Activated T-cell treated with anti-CD3 and anti-CD28 coated beads for 24 hours (primary cell): ENCODE data around the gene CD276.
"Not testable (repeated sequence)": the region's sequence is repeated elsewhere in the genome, so short reads cannot be mapped to it uniquely, and the experiment has no call there.

ENCODE experiments used
- DNase-seq: peaks from one replicate; pipeline ENCODE4 v3.0.0-alpha.2; 2020; ENCODE audit warnings: low read depth

CD276 gene

DNA sequence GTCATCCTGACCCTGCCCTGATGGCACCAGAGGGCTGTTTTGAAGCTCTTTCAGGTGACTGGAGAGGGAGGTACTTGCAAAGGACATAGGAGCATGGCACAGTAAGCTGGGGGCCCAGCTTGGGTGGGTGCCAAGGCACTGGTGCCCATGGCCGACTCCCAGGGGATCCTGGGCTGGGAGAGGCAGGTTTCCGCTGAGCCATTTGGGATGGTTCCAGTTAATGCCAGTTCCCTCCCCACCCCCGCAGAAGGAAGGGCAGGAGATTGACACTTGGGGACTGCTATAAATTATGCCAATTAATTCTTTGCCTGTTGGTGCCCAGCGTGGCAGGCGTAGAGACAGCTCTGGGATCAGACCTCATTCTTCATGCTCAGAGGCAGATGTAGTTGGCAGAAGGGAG lies 26.1 kb downstream of the CD276 start:
- no peak for DNase-seq

DNA sequence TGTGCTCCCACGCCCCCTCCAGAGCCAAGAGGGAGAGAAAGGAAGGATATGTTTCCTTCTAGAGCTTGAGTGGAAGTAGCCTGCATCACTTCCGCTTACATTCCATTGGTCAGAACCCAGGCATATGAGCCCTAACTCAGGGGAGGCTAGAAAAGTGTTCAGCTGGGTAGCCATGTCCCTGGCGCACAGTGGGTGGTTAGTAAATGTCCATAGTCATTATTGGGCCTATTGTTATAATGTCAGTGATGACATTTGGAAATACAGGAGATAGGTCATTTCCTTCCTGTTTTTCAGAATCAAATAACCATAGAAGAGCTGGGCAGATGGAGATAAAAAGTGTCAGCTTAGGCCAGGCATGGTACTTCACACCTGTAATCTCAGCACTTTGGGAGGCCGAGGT lies 27.3 kb downstream of the CD276 start:
- no peak for DNase-seq

GRCh38 chr15:73712107-73712506 lies 27.9 kb downstream of the CD276 start:
- DNase-seq, result no peak

DNA sequence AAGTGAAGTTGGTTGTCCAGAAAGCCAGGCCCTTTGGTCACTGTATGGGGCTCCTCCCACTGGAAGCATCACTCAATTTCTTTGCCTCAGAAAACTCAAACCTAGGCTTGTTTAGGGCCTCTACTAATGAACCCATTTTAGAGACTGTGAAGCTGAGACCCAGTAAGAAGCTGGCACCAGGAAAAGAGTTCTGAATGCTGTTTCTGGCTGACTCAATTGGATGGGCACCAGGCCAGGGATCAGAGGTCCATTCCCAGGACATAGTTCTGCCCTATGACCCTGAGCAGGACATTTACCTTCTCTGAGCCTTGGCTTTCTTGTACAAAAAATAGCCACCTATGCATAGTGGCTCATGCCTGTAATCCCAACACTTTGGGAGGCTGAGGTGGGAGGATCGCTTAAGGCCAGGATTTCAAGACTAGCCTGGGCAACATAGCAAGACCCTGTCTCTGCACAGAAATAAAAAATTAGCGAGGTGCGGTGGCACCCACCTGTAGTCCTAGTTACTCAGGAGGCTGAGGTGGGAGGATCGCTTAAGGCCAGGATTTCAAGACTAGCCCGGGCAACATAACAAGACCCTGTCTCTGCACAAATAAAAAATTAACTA lies 30.6 kb downstream of the CD276 start:
- no peak for DNase-seq

DNA sequence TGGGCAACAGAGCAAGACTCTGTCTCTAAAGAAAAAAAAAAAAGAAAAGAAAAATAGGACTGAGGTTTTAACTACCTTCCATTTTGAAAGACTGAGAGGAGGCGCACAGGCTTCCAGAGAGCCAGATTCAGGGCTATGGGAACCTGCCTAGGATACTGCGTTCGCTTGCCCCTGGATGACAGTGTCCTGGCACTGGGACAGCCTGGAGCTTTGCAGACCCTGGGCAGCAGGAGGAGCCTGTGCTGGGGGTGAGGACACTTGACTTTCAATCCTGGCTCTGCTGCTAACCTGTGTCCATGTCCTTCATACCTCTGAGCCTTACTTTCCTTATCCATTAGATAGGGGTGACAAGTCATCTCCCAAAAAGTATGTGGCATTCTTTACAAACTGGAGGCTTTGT lies 31.2 kb downstream of the CD276 start:
- DNase-seq, result no peak

- no peak for DNase-seq
These were observed 32.2 kb downstream of the CD276 start for GRCh38 chr15:73716417-73716816.

- DNase-seq, result no peak
These were observed 33.0 kb downstream of the CD276 start for GRCh38 chr15:73717206-73717605.

DNA sequence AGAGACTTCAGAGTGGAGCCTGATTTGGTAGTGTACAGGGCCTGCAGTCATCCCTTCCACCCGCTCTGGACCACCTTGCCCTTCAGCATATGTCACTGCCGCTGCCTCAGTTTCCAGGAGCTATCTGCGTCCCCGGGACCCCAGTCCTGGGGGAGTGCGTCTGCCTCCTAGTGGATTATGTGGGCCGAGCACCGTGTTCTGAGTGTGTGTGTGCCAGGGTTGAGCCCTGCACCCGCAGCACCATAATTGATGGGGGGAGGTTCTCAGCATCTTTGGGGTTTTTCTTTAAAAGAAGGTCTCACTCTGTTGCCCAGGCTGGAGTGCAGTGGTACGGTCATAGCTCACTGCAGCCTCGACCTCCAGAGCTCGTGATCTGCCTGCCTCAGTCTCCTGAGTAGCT lies 33.6 kb downstream of the CD276 start:
- no peak for DNase-seq

DNA sequence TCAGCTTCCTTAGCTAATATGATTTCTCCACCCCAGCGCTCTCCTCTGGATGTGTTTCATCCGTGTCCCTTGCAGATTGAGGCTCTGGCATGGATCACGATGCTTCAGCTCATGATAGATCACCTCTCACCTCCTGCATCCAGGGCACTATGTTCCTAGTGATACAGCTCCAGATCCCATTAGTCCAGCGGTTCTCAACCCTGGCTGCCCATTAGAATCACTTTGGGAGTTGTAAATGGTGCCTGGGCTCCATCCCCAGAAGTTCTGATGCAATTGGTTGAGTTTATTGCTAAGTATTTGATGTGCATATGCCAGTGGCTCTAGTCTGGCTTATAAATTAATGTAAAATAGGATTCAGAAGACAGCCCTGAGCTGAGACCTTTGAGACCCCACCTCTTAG lies 34.5 kb downstream of the CD276 start:
- DNase-seq, result no peak

GRCh38 chr15:73722425-73722824 lies 38.2 kb downstream of the CD276 start:
- no peak for DNase-seq

DNA sequence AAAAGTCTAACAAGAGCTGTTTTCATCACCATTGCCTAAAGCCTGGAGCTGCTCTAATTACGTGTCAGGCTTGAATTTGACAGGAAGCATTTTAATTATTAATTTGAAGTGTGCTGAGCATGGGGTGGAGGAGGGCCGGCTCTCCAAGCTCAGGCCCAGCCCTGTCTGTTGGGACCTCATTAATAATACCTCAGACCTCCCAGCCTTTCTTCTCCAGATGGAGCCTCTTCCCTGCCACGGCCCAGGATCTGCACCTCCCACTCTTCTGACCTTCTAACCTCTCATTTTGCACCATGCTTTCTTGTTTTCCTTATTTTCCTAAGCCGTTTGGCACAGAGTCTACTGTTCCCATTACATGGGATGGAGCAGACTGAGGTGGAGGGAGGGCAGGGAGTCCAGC lies 39.0 kb downstream of the CD276 start:
- DNase-seq, result no peak

DNA sequence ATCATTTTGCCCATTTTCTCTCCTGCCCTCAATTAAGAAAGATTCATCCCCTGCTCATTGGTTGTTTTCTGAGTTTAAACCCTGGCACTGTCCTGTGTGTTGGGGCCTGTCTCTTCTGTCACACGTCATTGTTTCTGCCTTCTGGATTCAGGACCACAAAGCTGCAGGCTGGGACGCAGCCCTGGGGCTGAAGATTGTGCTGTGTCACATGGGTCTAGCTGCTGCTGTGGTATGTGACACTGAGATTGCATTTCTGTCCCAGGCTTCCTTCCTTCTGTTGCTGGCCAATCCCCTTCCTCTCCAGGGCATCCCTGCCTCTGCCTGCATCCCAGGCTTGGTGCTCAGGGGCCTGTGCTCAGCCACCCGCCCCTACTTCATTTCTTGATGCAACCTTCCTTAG lies 40.0 kb downstream of the CD276 start:
- DNase-seq, result no peak

DNA sequence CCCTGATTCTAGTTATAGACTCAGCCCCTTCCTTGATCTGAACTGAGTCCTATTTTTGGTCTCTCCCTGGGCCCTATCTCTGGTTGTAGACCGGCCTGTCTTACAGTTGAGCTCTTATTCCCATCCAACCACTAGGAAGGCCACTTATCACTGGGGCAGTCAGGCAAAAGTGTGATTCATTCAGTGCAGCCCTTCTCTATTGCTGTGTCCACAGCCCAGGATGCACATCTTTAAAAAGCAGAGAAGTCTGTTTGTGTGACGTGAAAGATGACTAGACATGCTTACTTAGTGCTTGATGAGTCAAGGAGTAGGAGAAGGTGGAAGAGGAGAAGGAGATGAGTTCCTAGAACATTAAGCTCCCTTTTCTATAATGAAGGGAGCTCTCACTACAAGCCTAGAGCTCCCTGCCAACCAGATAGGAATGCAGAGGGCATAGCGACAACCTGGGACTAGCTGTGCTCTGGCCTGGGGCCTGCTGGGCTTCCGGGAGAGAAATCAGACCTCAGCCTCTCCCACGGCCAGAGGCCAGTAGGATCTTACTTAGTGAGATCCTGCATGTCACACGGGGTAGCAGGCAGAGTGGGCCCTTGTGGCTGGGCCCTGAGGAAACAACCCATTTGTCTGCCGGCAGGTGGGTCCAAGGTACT lies 43.3 kb downstream of the CD276 start:
- DNase-seq, result no peak

DNA sequence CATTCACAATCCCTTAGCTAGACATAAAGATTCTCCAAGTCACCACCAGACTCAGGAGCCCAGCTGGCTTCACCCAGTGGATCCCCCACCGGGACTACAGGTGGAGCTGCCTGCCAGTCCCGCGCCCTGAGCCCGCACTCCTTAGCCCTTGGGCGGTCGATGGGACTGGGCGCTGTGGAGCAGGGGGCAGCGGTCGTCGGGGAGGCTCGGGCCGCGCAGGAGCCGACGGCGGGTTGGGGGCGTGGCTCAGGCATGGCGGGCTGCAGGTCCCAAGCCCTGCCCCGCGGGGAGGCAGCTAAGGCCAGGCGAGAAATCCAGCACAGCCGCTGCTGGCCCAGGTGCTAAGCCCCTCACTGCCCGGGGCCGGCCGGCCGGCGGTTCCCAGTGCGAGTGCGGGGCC lies 47.9 kb downstream of the CD276 start:
- DNase-seq, result not testable (repeated sequence)

DNA sequence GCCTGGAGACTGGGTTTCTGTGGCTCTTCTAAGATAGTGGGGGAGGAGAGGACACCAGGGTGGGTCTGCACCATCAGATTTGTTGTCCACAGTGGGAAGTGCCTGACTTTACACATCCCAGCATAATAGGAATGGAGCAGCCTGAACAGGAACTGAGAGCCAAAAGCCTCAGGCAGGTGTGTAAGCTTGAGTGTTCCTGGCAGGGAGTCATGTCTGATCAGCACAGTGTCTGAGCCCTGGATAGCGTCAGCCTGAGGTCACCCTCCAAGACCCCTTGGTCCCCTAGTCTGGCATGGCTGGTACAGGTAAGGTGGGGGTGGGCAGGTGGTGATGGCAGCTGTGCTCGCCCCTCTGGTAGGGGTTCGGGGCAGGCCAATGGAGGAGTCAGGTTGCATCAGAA lies 48.7 kb downstream of the CD276 start:
- no peak for DNase-seq

DNA sequence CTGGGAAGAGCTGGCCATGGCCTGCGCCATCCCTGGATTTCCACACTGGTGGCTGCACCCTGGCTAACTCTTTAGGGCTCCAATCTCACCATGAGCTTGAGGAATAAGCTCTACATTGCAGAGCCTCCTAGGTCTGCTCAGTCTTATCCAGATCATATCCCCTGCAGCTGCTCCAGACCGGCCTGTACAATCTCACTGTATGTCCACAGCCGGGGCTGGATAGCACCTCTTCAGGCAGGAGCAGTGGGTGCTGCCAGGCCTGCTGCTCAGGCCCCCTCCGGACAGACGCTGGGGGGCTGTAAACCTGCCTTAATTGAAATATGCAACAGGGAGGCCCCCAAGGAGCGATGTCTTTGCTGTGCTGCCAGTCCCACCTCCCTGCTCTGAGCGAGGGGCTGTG lies 53.4 kb downstream of the CD276 start:
- DNase-seq, result no peak

DNA sequence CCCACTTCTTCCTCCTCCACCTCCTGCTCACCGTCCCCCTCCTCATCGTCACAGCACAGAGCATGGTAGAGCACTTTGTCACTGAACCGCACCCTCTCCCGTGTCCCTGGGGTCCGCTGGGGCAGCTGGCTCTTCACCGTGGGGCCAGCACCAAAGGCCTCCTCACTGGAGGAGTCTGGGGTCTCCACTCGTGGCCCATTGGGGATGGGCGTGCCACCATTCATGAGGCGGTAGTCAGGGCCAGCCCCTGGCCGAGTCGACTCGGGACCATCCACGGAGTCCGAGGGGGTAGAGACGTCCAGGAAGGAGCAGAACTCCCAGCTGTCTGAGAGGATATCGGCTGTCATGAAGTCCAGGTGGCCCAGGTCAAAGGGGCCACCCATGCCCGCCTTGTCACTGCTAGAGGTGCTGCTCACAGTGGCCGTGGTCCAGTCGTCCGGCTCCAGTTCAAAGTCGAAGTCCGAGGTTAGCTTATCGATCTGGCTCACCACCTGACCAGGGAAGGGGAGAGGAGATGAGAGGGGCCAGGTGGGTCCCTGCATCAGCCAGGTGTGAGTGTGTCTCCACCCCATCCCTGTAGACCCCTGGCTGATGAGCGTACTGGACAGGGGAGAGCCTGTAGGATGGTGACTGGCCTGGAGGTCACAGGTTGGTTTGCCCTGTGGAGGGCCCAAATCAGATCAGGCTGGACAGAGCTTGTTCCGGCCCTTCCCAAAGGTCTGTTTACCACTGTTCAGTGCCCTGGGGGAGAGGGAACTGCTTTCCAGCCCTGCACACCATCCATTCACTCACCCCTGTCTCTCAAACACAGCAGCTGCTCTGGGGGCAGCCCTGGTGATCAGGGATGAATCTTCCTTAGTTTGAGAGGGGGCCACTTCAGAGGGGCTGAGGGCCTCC lies 56.2 kb downstream of the CD276 start:
- no peak for DNase-seq

- DNase-seq, result no peak
These were observed 57.2 kb downstream of the CD276 start for GRCh38 chr15:73741321-73741836.

- DNase-seq, result no peak
These were observed 60.1 kb downstream of the CD276 start for GRCh38 chr15:73744293-73744692.

- no peak for DNase-seq
These were observed 60.9 kb downstream of the CD276 start for GRCh38 chr15:73745073-73745472.

DNA sequence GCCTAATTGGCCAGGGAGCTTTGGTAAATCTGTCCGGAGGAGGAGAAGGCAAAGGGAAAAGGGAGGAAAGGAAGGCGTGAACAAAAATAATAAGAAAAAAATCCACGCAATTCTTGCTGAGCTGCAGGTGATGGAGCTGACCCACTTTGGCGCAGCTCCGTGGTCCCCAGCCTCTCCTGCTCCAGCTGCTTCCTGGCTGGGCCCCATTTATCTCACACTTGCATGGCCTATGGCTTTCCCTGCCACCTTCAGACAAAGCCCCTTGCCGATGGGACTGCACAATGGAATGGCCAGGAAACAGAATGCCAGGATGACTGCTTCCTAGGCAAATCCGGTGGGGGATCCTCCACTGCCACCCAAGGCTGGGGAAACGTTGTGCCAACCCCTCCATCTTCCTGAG lies 62.1 kb downstream of the CD276 start:
- DNase-seq, result no peak

DNA sequence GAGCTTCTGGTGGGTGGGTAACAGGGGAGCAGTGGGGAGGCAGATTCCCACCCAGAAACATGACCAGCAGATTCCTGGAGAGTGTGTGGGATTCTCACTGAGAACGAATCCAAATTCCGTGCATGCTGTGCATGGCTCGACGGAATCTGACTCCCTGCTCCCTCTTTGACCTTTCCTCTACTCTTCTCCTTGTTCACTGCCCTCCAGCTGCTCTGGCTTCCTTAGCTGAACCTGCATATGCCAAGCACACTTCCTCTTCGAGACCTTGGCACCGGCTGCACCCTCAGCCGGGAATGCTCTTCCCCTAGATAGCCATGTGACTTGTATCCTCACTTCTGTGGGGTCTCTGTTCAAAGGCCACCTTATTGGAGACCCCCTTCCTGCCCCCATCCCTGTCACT lies 62.7 kb downstream of the CD276 start:
- no peak for DNase-seq
